Stimulated activated CD8-positive, alpha-beta memory T cell treated with anti-CD3 and anti-CD28 coated beads, Interleukin-7, amount 100 ng/mL, for 24 hours (primary cell): Measurements from ENCODE around the gene POTEB3.
"Not testable (repeated sequence)": the region's sequence is repeated elsewhere in the genome, so short reads cannot be mapped to it uniquely, and the experiment has no call there.

ENCODE experiments used
- DNase-seq: peaks from one replicate; pipeline ENCODE4 v3.0.0-alpha.2; 2020; ENCODE audit warnings: low read depth

The POTEB3 gene

DNA sequence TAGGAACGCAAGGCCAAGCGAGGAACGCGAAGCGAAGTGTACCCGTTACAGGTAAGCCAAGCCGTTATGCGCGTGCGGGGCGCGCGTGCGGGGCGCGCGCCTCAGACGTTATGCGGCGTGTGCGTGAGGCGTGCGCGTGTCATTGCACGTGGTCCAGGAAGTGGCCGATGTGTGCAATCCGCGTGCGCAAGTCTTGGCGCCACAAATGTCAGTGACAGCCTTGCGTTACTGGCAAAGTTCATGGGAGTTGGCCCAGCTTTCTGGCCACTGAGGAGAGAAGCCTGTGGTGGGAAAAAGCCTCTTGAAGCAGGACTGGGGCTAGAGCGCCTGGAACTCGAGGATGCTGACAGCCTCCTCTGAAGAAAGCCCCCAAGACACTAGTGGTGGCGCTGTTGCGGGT lies at the start of gene POTEB3:
POTEB3 (minus strand) TSS at position 101 of the 400 bp plus-strand sequence. CDS start 488 bp downstream, outside the sequence.
- DNase-seq: not testable (repeated sequence)

DNA sequence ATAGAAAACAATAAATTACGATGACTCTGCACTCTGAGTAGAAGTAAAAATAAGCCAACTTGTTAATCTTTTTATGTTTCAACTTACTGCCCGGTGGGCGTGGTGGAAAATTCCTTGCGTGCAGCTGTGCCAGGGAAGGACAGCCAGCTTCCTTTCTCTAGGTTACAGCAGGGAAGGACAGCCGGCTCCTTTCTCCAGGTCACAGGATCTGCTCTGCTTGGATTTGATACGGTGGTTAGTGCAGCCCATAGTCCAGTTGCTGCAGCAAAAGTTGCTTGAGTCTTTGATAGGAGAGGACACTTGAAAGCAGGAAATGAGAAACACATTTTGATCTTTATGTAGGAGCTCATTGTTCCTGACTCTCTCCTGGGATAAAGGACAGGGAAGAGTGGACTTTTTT lies 13.4 kb upstream of the POTEB3 start:
- DNase-seq: not testable (repeated sequence)

DNA sequence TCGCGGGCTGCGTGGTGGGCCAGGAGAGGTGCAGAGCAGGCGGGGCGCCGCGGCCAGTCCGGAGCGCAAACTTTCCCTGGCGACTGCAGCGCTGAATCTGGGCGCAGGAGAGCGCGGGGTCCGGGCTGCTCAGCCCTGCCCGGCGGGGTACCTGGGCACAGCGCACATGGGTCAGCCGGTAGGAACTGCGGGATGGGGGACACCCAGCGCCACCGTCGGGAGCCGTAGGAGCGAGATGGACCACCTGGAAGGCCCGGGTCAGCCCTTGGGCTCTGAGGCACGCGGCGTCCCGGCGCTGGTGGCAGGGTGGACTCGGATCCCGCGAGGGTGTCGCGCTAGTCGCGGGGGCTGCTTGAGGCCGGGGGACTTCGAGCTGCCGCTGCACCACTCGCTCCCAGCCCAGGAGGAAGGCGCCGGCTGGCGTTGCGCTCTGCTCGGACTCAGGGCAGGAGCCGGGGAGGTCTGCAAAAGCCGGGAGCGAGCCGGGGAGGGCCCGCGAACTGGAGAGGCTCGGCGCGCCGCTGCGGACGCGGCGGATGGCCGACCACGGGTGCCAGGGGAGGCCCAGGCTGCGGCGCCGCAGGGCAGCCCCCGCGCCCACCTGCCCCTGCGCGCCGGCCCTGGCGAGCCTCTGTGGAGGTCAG lies 11.7 kb upstream of the POTEB3 start:
- not testable (repeated sequence) for DNase-seq

- not testable (repeated sequence) for DNase-seq
Measured at GRCh38 chr15:21451487-21451886, 11.2 kb upstream of the POTEB3 start.

DNA sequence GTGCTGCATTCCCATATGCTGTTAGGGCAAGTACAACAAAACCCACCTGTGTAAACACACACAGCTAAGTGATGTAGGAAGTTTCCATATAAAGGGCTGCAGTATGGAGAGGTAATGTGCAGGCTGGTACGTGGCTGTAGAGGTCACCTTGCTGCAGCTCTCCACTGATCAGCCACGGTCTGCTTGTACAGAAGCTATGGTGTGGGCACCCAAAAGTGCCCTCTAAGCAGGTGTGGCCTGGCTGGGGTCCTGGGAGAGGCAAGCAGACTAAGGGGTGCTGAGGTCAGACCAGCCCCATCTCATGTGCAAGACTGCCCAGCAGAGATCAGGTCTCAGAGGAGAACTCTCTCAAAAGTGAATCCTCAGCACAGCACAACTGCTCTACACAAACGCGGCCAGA lies 32.9 kb downstream of the POTEB3 start:
- not testable (repeated sequence) for DNase-seq

DNA sequence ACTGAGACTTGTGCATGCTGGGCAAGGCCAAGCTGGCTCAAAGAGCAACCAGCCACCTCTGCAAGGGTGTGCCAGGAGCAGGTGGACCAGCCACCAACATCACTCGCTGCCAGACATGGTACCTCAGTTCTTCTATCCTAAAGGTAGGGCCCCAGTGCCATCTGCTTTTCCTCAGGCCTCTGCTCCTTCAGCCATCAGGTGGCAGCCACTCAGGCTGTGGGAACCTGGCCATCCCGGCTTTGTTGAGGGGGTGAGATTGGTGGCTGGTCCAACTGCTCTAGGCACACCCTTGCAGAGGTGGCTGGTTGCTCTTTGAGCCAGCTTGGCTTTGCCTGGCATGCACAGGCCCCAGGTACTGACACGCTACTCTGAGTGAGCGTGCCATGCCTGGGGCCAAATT lies 38.8 kb downstream of the POTEB3 start:
- not testable (repeated sequence) for DNase-seq

DNA sequence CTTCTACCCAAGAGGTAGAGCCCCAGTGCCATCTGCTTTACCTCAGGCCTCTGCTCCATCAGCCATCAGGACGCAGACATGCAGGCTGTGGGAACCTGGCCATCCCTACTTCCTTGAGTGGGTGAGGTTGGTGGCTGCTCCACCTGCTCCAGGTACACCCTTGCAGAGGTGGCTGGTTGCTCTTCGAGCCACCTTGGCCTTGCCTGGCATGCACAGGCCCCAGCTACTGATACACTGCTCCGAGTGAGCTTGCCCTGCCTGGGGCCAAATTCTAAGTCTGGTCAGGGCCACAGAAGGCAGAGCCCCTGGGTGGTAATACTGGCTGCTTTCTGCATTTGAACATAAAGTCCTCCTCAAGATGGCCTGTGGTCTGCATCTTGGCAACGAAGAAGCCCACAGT lies 41.2 kb downstream of the POTEB3 start:
- DNase-seq: not testable (repeated sequence)

DNA sequence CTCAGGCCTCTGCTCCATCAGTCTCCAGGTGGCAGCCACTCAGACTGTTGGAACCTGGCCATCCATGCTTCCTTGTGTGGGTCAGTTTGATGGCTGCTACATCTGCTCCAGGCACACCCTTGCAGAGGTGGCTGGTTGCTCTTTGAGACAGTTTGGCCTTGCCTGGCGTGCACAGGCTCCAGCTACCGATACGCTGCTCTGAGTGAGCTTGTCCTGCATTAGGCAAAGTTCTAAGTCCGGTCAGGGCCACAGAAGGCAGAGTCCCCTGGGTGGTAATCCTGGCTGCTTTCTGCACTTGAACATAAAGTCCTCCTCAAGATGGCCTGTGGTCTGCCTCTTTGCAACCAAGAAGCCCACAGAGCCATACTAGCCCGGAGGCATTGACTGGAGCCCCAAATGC lies 41.8 kb downstream of the POTEB3 start:
- DNase-seq: not testable (repeated sequence)

DNA sequence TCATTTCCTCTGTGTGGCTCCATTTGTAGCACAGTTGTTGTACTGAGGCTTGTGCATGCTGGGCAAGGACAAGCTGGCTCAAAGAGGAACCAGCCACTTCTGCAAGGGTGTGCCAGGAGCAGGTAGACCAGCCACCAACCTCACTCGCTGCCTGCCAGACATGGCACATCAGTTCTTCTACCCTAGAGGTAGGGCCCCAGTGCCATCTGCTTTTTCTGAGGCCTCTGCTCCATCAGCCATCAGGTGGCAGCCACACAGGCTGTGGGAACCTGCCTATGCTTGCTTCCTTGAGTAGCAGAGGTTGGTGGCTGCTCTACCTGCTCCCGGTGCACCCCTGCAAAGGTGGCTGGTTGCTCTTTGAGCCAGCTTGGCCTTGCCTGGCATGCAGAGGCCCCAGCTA lies 42.6 kb downstream of the POTEB3 start:
- DNase-seq: not testable (repeated sequence)

- not testable (repeated sequence) for DNase-seq
Measured at GRCh38 chr15:21397186-21397585, 43.1 kb downstream of the POTEB3 start.

DNA sequence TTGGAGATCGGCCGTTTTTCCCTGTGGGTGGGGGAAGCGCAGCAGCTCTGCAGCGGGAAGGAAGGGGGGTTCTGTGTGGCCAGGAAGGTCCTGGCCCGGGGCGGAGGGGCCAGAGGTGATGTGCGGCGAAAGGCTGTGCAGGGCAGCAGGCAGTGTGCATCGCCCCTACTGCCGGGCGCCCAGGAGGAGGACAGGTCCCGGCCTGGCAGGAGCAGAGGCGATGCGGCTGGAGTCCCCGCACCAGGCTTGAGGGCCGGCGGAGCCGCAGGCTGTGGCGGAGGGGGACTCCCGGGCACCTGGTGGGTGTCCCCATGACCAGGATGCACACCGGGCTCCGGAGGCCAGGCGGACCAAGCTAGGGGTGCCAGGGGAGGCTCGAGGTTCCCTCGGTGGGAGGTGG lies 54.3 kb downstream of the POTEB3 start:
- DNase-seq: not testable (repeated sequence)

GRCh38 chr15:21383866-21384485 lies 56.3 kb downstream of the POTEB3 start:
- not testable (repeated sequence) for DNase-seq

DNA sequence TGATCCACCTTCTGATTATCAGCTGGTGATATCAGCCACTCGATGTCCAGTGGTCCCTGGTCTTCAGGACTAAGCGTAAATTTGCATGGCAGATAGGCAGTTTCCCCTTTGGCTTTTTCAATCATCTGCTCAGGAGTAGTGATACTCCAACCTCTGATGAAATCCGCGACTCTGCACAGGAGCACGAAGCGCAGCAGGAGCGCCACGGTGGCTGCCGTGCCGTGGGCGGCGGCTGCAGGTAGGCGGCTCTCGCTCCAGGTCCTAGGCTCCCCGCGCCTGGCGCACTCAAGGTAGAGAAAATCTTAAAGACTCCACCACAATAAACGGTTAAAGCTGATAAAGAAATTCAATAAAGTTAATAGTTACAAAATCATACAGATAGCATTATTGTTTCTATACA lies 66.6 kb downstream of the POTEB3 start:
- not testable (repeated sequence) for DNase-seq

GRCh38 chr15:21369177-21369576 lies 71.1 kb downstream of the POTEB3 start:
- DNase-seq: not testable (repeated sequence)

- DNase-seq: not testable (repeated sequence)
Measured at GRCh38 chr15:21368625-21369024, 71.7 kb downstream of the POTEB3 start.
